ENCODE measurements around the gene PLA2G4B.

Gene PLA2G4B

DNA sequence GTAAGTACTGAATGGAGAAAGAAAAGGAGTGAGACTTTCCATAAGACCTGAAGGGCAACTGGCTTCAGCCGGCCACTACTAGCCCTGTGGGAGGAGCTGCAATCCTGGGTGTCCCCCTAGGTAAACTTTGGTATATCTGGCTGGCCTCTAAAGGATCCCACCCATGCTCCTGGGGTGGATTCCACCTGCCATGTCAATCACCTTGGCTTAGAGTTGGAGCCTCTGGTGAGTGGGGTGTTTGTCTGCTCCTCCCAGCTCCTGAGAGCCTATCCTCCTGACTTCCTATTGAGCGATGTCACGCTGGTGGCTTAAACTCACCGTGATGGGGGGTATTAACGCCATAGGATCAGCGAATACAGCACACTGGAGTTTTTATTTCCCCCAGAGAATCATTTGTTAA, 52.6 kb downstream of the PLA2G4B start:
- DNase-seq = no peak

DNA sequence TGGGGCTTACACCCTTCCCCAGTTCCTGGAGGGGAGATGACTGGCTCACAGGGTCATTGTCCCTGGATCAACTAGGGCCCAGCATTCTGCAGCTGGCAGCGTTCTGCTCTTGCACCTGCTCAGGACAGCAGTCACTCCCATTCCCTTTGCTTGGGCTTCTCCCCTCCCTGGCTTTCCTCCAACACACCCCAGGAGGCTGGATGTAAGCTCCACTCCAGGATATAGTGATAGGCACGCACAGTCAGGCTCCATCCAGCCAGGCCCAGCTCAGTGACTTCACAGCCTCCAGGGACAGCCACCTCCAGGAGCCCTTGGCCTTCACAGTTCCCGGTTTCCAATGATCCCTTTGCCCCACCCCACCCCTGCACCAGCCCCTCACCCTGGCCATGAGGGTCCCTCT, 53.3 kb downstream of the PLA2G4B start:
- no peak for DNase-seq

DNA sequence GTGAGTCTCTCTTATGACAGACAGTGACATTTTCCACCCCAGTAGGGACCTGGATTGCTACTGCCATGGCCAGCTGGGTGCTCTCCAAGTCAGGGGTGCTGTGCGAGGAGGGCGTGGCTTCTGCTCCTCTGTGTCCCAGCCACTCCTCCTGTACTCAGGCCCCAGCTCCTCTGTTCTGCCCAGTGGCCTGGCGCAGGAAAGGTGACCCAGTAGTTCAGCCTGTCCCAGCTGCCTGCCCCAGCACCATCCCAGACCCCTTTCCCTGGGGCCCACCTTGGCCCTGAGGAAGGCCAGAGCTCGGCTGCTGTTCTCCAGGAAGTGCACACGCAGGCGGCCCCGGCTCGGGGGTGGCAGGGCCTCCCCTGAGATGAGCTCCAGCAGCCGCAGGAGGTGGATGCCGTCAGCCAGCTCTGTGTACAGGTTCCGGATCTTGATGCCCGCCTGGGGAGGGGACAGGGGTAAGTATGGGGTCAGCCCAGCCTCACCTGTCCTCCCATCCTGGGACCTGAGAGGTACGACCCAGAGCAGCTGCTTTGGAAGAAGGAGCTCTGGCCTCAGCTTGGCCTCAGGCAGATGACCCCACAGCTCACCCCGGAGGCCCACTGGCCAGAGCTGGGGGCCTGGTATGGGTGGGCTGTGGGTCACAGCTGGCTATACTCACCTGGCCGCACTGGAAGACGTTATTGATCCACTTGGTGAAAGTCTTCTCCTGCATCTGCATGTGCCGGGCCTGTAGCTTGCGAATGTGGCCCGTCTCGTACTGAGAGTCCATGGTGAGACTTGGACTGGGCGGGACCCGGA, 54.2 kb downstream of the PLA2G4B start:
- DNase-seq = no peak

DNA sequence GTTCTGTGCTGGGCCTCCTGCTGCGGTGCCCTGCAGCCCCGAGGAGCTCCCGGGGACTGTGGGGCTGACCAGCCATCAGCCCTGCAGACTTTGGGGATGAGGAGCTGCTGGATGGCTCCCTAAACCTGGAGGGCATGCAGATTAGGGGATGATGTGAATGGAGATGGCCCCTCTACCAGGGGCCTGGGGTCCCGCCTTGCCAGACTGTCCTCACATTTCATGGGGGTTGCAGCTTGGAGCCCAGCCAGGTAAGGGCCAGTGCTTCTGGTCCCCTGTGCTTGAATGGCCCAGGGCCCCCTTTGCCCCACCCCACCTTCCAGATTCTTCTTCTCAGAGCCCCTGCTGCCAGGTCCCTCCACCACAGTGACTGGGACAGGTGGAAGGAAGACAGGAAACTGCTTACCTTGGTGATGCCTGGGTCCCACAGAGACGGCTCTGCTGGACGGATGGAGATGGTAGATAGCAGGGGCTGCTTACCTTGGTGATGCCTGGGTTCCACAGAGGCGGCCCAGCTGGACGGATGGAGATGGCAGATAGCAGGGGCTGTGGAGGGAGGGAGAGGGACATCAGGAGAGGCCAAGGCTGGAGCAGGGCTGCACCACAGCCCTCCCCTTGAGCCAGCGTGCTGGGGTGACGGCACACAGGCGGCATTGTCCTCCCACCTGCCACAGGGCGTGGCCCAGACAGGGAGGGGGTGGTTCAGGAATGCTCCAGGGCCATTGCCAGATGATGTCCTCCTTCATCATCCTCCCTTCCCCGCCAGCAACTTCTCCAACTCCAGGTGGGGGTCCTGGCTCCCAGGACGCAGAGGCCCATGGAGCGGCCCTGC, 55.0 kb downstream of the PLA2G4B start, which contains the start of gene SPTBN5:
Gene SPTBN5, minus strand, starts transcription at position 632 of the 829 bp plus-strand sequence. Its CDS starts 556 bp downstream, at position 76.
- no peak for DNase-seq

DNA sequence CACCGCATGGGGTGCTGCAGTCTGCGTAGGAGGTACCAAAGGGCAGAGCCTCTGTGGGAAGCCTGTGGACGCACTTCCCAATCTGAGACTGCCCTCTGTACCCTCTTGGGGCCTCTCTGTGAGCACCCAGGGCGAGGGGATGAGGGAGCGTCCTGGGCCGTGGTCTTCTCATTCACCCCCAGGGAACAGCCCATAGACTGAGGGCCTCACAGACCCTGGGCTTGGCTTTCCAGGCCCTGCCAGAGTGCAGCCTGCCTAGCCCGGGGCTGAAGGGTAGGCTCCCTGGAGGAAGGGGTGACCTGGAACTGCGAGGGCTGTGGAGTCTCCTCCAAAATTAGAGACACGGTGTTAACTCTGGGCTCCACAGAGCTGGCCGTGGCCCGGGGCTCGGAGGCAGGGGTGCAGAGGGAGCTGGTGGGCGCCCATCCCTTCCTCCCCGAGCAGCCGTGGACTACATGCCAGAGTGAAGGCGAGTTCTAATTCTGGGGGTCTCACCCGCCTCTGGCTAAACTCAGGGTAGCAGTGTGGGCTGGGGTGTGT, 55.7 kb downstream of the PLA2G4B start:
- DNase-seq = no peak

DNA sequence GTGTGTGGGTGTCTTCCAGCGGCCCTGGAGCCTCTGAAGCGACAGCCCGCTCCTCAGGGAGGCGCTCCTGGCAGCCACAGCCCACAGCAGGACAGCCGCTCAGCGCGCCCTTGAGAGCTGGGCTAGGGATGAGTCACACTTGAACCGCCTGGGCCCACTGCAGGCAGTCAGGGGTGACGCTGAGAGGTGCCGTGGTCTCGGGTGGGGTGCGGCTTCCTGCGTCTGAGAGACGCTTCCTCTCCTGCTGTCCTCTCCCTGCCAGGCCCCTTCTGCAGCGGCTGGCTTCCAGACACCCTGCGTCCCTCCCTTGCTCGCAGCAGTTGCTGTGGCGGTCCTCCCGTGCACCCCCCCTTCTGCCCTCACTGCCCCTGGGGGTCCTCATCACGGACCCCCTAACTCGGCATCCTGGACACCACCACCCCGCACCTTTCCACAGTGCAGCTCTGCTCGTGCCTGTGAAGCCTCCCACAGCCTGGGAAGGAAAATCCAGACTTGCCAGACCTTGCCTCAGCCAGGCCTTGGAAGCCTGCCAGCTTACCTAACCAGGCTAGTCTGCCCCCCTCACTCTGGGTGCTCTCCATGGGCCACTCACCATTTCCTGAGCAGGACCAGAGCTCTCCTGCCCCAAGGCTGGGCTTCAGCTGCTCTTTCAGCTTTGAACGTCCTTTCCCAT, 56.3 kb downstream of the PLA2G4B start:
- peak; percentile 78 for DNase-seq

DNA sequence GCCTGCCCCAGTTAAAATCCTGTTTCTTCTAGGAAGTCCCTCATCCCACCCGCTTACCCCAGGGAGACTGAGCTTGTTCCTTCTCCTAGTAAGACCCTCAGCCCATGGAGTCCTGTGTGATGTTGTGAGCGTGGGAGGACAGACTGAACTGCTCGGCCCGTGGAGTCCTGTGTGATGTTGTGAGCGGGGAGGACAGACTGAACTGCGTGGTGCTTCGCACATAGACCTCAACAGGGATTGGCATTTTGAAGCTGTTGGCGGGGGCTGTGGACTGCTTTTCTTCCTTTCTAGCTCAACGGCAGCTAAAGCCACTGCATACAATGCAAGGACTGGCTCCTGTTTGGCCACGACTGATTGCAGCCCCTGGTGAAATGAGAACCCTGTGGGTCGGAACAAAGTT, 56.8 kb downstream of the PLA2G4B start:
- DNase-seq = no peak

DNA sequence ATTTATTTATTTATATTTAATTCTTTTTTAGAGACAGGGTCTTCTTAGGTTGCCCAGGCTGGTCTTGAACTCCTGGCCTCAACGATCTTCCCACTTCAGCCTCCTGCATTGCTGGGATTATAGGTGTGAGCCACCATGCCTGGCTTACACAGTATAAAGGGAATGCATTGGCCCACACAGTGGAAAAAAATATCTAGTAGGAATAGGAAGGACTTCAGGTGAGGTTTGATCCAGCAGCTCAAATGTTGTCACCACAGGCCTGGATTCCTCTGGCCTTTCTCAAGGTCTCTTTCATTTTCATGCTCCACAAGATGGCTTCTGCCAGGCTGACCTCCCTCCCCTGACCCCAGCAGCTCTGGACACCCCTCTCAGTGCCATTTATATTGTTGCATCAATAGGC, 57.3 kb downstream of the PLA2G4B start:
- no peak for DNase-seq

DNA sequence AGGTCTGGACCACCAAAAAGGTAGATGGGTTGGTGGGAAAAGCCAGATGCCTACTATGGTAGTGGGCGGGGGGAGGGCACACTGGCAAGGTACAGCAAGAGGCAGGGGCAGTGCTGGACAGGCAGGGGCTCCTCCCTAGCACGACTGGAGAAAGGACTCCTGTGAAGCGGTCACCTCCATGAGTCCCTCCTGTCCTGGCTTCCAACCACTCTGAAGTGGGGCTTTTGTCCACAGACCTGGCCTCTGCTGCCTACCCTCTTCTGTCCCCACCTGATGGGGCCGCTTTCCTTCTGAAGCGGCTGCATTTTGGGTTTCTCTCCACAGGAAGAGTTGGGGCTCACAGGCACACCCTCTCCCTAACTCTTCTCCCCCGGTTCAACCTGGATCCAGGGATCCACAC, 57.9 kb downstream of the PLA2G4B start:
- no peak for DNase-seq

DNA sequence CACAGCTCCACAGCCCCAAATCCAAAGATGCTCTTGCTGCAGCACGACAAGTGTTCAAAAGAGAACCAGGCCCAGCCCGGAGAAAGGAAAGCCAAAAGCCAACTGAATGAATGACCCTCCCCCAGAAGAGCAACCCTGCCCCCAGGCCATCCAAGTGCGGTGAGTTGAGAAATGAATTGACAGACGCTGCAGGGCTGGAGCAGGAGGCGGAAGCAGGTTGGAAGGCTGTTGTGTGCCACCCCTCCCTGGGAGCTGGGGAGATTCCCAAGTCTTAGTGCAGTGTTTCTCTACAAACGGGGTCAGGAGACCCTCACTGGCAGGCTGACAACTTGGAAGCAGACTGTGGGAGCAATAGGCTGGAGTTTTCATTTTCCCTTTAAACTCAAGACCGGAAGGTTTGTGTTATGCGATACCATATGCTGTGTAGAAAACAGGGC, 58.7 kb downstream of the PLA2G4B start:
- DNase-seq = no peak

Measured in activated CD4-positive, alpha-beta T cell treated with anti-CD3 and anti-CD28 coated beads for 48 hours (primary cell).